Vagina (tissue), 2 donors: ENCODE results near the gene GDPD2.

Source experiments
- POLR2A ChIP-seq, 2 donors: fragments of 450-650 bp; IDR thresholded peaks; one replicate each; pipeline ENCODE4 v1.6.1; 2017; ENCODE audit warnings: antibody characterized with exemption in 2 of 2, mild to moderate bottlenecking in 2 of 2, moderate library complexity in 2 of 2
- TF ChIP-seq, protein P1 (sequence below), 3 experiments: fragments of 450-650 bp in 2 of 3; fragments of 200-600 bp in 1 of 3; sonication (generic) in 1 of 3; IDR thresholded peaks; one replicate each; pipeline ENCODE4 v1.5.1; 2017 to 2019; ENCODE audit warnings: antibody characterized with exemption in 3 of 3, mild to moderate bottlenecking in 2 of 3, moderate library complexity in 2 of 3

DNA sequence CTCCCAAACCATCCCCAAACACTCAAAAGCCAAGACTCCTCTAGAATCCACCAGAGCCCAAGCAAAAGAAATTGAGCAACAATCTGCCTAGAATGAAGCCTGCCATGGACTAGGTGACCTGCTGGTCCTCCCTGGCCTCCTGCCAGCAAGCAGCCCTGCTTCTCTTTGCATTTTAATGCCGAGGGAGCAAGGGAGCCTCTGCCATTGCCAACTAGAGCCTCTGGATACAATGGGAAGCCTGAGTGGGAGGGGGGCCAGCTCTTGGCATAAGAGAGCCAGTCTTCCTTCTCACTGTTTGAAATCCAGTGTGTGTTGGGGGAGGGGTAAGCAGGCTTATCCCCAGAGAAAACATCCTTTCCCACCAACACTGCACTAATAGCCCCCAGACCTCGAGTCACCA lies 1.5 kb upstream of the GDPD2 start:
- TF ChIP-seq, protein P1, sequence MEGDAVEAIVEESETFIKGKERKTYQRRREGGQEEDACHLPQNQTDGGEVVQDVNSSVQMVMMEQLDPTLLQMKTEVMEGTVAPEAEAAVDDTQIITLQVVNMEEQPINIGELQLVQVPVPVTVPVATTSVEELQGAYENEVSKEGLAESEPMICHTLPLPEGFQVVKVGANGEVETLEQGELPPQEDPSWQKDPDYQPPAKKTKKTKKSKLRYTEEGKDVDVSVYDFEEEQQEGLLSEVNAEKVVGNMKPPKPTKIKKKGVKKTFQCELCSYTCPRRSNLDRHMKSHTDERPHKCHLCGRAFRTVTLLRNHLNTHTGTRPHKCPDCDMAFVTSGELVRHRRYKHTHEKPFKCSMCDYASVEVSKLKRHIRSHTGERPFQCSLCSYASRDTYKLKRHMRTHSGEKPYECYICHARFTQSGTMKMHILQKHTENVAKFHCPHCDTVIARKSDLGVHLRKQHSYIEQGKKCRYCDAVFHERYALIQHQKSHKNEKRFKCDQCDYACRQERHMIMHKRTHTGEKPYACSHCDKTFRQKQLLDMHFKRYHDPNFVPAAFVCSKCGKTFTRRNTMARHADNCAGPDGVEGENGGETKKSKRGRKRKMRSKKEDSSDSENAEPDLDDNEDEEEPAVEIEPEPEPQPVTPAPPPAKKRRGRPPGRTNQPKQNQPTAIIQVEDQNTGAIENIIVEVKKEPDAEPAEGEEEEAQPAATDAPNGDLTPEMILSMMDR (IDR thresholded peaks at IDR 0.05) = no peak
- TF ChIP-seq POLR2A (IDR thresholded peaks at IDR 0.05) = no peak
